ENCODE results near the gene SMIM22.

The SMIM22 gene

DNA sequence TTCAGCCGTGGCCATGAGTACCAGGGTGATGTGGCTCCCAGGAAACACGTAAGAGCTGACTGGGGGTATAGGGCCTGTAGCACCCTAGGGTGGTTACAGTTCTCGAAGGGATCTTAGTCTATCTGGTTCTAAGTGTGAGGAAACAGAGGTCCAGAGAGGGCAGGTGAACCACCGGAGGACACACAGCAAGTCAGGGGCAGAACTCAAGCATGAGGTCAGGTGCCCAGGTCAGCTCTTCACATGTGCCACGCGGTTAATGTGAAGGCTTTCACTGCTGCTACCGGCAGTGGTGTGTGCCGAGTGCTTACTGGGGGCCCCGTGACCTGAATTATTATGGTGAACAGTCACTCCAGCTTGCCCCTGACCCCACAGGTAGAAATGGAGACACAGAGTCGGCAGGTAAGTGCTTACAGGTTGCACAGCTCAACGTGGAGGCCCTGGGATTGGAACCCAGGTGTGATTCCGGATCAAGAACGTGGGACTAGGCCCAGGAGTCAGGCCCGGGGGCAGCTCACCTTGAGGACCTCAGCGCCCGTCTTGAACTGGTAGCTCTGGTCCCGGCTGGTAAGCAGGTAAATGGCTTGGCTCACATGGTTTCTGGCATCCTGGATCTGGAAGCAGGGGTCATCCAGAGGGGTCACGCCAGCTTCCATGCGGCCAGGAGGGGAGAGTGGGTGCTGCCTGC lies 4.1 kb downstream of the SMIM22 start:
- H3K4me1 ChIP-seq (ENCODE audit: low read depth, poor library complexity, severe bottlenecking): peaks cover 13% of the 10 kb centered on the region
- TF ChIP-seq, protein P1, sequence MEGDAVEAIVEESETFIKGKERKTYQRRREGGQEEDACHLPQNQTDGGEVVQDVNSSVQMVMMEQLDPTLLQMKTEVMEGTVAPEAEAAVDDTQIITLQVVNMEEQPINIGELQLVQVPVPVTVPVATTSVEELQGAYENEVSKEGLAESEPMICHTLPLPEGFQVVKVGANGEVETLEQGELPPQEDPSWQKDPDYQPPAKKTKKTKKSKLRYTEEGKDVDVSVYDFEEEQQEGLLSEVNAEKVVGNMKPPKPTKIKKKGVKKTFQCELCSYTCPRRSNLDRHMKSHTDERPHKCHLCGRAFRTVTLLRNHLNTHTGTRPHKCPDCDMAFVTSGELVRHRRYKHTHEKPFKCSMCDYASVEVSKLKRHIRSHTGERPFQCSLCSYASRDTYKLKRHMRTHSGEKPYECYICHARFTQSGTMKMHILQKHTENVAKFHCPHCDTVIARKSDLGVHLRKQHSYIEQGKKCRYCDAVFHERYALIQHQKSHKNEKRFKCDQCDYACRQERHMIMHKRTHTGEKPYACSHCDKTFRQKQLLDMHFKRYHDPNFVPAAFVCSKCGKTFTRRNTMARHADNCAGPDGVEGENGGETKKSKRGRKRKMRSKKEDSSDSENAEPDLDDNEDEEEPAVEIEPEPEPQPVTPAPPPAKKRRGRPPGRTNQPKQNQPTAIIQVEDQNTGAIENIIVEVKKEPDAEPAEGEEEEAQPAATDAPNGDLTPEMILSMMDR (conservative IDR thresholded peaks at IDR 0.05; ENCODE audit: low read depth, low read length): no peak
- no peaks in the 10 kb centered on the region for H4K20me1 ChIP-seq (ENCODE audit: insufficient read depth)
- H3K27ac ChIP-seq: no peak overlapping the region
- H3K36me3 ChIP-seq (ENCODE audit: insufficient read depth): no peaks in the 10 kb centered on the region
- H3K9ac ChIP-seq: no peak overlapping the region
- no peak overlapping the region for H3K4me3 ChIP-seq (IDR thresholded peaks at IDR 0.05; ENCODE audit: insufficient read depth, low read depth, low read length)
- no peak overlapping the region for H3K4me2 ChIP-seq
- no peaks in the 10 kb centered on the region for H3K27me3 ChIP-seq (ENCODE audit: insufficient read depth, low read depth)
- no peak overlapping the region for H2AFZ ChIP-seq (ENCODE audit: low read depth)
- H3K79me2 ChIP-seq (ENCODE audit: insufficient read depth, low read depth): no peaks in the 10 kb centered on the region

DNA sequence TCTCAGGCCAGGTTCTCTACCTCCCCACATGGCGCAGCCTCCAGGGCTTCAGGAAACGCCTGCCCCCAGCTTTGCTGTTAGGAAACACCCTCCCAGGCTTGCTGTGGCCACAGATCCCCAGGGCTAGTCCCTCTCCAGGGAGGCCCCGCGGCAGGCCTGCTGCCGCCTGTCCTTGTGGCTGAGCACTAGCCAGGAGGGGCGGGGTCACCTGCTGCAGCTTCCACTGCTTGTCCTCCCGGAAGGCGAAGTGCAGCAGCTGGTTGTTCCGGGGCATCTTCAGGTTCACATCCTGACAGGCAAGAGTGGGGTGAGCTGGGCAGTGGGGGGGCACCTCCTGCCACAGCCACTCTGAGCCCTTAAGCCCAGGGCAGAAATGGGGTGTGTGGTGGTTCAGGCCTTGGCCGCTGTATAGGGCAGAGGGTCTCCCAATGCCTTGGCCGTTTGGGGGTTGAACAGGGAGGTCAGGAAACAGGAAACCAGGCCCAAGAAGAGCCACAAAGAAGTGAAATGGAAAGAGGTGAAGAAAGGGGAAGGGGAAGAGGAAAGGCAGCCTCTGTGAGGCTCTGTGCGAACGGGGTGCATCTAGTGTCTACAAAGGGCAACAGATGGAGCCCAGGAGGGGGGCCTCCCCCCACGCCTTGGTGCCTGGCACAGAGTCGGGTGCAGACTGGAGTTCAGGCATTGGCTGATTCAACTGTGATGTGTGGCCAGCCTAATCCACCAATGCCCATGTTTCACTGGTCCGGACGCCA lies 5.3 kb downstream of the SMIM22 start:
- TF ChIP-seq, protein P1 (conservative IDR thresholded peaks at IDR 0.05; ENCODE audit: low read depth, low read length): no peak
- Histone ChIP-seq H3K27me3 (ENCODE audit: insufficient read depth, low read depth) (no peaks in the 10 kb centered on the region), H4K20me1 (ENCODE audit: insufficient read depth) (no peaks in the 10 kb centered on the region), H2AFZ (ENCODE audit: low read depth) (no peak overlapping the region), H3K9ac (no peak overlapping the region), H3K4me3 (IDR thresholded peaks at IDR 0.05; ENCODE audit: insufficient read depth, low read depth, low read length) (no peak overlapping the region), H3K36me3 (ENCODE audit: insufficient read depth) (no peaks in the 10 kb centered on the region), H3K4me2 (no peak overlapping the region), H3K79me2 (ENCODE audit: insufficient read depth, low read depth) (no peaks in the 10 kb centered on the region), H3K4me1 (ENCODE audit: low read depth, poor library complexity, severe bottlenecking) (peaks cover 13% of the 10 kb centered on the region), H3K27ac (no peak overlapping the region)

DNA sequence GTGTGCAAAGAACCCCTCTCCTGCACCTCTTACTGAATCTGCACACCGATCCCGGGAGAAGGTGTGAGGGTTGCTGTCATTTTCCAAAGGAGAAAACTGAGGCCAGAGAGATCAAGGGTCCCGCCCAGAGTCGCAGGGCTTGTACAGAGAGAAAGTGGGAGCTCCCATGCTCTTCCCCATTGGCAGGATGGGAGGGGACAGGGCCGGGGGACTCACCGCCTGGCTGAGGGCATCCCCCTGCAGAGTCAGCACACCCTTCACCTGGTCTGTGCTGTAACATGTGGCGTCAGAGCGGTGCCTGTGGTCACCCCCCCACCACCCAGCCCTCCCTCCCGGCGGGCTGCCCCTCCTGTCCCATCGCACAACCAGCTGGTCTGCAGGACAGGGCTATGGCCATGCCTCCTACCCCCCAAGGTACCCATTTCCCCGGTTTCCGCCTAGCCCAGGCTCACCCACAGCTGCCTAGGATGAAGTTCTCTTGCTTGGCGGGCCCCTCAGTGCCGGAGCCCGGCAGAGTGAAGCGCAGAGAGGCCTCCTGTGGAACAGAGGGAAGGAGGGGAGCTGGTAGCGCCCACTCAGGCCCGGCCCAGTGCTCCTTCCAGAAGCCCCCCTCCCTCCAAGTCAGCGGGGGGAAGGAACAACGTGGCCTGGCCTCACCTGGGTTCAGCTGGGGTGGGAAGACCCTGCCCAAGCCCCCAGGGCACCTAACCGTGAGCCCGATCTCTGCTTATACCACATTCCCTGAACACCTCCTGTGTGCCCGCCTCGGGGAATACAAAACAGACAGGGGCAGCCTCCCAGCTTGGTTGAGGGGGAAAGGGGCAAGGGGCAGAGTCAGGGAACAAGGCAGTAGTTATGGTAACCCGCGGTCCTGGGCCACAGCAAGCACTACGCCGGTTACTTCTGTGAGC lies 6.1 kb downstream of the SMIM22 start:
- peak overlapping the region; percentile 16; the same call in 1 of the 2 replicates for H3K27ac ChIP-seq
- peaks cover 13% of the 10 kb centered on the region for H3K4me1 ChIP-seq (ENCODE audit: low read depth, poor library complexity, severe bottlenecking)
- H3K9ac ChIP-seq: no peak overlapping the region
- H3K36me3 ChIP-seq (ENCODE audit: insufficient read depth): no peaks in the 10 kb centered on the region
- TF ChIP-seq, protein P1 (conservative IDR thresholded peaks at IDR 0.05; ENCODE audit: low read depth, low read length): no peak
- H3K4me3 ChIP-seq (IDR thresholded peaks at IDR 0.05; ENCODE audit: insufficient read depth, low read depth, low read length): peak overlapping the region; percentile 29
- H3K79me2 ChIP-seq (ENCODE audit: insufficient read depth, low read depth): no peaks in the 10 kb centered on the region
- H3K4me2 ChIP-seq: peak overlapping the region; percentile 46
- H3K27me3 ChIP-seq (ENCODE audit: insufficient read depth, low read depth): no peaks in the 10 kb centered on the region
- peak overlapping the region; percentile 55 for H2AFZ ChIP-seq (ENCODE audit: low read depth)
- H4K20me1 ChIP-seq (ENCODE audit: insufficient read depth): no peaks in the 10 kb centered on the region

DNA sequence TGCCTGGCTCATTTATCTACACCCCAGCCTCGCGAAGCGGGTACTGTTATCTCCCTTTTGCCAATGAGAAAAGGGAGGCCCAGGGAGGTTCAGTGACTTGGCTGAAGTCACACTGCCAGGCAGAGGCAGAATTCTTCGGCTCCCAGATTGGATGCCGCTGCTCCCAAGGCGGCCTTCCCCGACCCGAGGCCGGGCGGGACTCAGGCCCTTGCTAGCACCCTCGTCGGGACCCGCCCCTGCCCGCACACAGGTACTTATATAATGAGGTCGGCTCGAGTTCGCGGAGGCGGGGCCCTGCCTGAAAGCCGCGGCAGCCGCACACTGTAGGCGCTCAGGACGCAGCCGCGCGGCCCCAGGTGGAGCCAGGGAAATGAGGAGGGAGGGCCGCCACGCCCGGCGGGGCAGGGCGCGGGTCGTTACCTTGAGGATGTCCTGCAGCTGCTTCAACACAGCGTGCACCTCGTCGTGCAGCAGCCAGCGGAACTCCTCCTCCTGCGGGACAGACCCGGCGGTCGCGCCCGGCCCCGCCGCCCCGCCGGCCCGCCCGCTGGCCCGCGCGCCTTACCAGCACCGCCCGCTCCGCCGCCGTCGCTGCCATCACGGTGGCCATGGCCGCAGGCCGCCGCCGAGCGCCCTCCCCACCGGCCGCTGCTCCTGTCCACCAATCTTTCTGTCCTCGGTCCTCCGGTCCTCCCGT lies 6.9 kb downstream of the SMIM22 start, which contains the start of gene ROGDI:
ROGDI (minus strand) TSS at position 672 of the 697 bp plus-strand sequence; CDS start at position 610, 62 bp downstream.
- H2AFZ ChIP-seq (ENCODE audit: low read depth): peak within 1 kb of the TSS; percentile 55

More for the DNA sequence above, 6.9 kb downstream of the SMIM22 start, which contains the start of gene ROGDI:
- Histone ChIP-seq H4K20me1 (ENCODE audit: insufficient read depth) (no peaks in the 10 kb centered on the region), H3K27ac (peak within 1 kb of the TSS; percentile 31; the same call in 1 of the 2 replicates), H3K9ac (peak within 1 kb of the TSS; percentile 33; the same call in 1 of the 2 replicates), H3K36me3 (ENCODE audit: insufficient read depth) (no peaks in the 10 kb centered on the region), H3K4me3 (IDR thresholded peaks at IDR 0.05; ENCODE audit: insufficient read depth, low read depth, low read length) (peak within 1 kb of the TSS; percentile 29), H3K4me2 (peak within 1 kb of the TSS; percentile 94), H3K79me2 (ENCODE audit: insufficient read depth, low read depth) (no peaks in the 10 kb centered on the region), H3K4me1 (ENCODE audit: low read depth, poor library complexity, severe bottlenecking) (peaks cover 13% of the 10 kb centered on the region), H3K27me3 (ENCODE audit: insufficient read depth, low read depth) (no peaks in the 10 kb centered on the region)
- TF ChIP-seq, protein P1 (conservative IDR thresholded peaks at IDR 0.05; ENCODE audit: low read depth, low read length): no peak
